GM06990 (cell line): ENCODE data around the gene EEF2KMT.

Experiments
- DNase-seq: peaks from one replicate; pipeline ENCODE4 v3.0.0-alpha.2; 2011; ENCODE audit not compliant: insufficient read length; ENCODE audit errors: extremely low read depth
- H3K27me3 ChIP-seq: replicated peaks from 2 replicates; pipeline ENCODE4 v1.6.0; 2011; ENCODE audit warnings: low read length; ENCODE audit not compliant: control insufficient read depth, insufficient read depth
- H3K36me3 ChIP-seq: 2 replicates; pipeline ENCODE4 v1.5.1; 2011; ENCODE audit warnings: low read length; ENCODE audit not compliant: control insufficient read depth, insufficient read depth
- H3K4me3 ChIP-seq: replicated peaks from 2 replicates; pipeline ENCODE4 v1.5.1; 2011; ENCODE audit warnings: low read depth, mild to moderate bottlenecking, control low read depth, low read length
- TF ChIP-seq, protein P1 (sequence below): IDR thresholded peaks from 2 replicates; pipeline ENCODE4 v1.5.1; 2011; ENCODE audit warnings: low read length, control low read depth, mild to moderate bottlenecking, inconsistent platforms; ENCODE audit not compliant: insufficient read depth, poor library complexity, severe bottlenecking

EEF2KMT gene

DNA sequence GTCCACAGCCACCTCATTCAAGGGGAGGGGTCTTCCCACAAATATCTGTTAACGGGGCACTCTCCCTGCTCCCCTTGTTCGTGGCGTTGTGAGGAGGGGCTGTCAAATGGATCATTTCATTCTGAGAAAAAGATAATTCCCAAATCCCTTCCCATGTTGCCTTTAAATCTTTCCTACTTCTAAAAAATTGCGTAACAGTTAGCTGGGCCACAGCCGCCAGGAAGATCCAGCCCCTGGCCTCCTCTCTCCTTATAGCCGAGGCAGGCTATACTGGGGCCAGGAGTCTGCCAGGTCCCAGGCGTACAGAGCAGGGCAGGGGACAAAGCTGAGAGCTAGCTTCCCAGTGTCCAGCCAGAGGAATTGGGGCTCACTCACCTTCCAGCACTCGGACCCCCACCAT is 32.3 kb downstream of the EEF2KMT start:
- no peak overlapping the region for H3K4me3 ChIP-seq
- H3K27me3 ChIP-seq, result no peaks in the 10 kb centered on the region
- TF ChIP-seq, protein P1, sequence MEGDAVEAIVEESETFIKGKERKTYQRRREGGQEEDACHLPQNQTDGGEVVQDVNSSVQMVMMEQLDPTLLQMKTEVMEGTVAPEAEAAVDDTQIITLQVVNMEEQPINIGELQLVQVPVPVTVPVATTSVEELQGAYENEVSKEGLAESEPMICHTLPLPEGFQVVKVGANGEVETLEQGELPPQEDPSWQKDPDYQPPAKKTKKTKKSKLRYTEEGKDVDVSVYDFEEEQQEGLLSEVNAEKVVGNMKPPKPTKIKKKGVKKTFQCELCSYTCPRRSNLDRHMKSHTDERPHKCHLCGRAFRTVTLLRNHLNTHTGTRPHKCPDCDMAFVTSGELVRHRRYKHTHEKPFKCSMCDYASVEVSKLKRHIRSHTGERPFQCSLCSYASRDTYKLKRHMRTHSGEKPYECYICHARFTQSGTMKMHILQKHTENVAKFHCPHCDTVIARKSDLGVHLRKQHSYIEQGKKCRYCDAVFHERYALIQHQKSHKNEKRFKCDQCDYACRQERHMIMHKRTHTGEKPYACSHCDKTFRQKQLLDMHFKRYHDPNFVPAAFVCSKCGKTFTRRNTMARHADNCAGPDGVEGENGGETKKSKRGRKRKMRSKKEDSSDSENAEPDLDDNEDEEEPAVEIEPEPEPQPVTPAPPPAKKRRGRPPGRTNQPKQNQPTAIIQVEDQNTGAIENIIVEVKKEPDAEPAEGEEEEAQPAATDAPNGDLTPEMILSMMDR, result no peak
- no peaks in the 10 kb centered on the region for H3K36me3 ChIP-seq
- DNase-seq, result no peak

DNA sequence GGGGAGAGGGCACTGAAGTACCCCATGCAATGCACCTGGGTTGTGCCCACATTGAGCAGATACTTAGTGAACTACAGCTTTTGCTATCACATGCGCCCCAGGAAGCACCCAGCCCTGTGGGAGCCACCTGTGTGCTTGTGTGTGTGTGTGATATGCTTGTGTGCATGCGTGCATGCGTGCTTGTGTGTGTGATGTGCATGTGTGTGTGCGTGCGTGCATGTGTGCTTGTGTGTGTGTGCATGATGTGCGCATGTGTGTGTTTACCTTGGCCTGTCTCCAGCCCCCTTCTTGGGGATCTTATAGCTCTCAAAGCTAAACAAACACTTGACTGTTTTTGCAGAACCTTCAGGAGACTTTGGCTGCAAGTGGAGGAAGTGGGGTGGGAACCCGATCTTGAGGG is 32.7 kb downstream of the EEF2KMT start:
- TF ChIP-seq, protein P1, result no peak
- no peak for DNase-seq
- no peak overlapping the region for H3K4me3 ChIP-seq
- H3K36me3 ChIP-seq, result no peaks in the 10 kb centered on the region
- no peaks in the 10 kb centered on the region for H3K27me3 ChIP-seq

DNA sequence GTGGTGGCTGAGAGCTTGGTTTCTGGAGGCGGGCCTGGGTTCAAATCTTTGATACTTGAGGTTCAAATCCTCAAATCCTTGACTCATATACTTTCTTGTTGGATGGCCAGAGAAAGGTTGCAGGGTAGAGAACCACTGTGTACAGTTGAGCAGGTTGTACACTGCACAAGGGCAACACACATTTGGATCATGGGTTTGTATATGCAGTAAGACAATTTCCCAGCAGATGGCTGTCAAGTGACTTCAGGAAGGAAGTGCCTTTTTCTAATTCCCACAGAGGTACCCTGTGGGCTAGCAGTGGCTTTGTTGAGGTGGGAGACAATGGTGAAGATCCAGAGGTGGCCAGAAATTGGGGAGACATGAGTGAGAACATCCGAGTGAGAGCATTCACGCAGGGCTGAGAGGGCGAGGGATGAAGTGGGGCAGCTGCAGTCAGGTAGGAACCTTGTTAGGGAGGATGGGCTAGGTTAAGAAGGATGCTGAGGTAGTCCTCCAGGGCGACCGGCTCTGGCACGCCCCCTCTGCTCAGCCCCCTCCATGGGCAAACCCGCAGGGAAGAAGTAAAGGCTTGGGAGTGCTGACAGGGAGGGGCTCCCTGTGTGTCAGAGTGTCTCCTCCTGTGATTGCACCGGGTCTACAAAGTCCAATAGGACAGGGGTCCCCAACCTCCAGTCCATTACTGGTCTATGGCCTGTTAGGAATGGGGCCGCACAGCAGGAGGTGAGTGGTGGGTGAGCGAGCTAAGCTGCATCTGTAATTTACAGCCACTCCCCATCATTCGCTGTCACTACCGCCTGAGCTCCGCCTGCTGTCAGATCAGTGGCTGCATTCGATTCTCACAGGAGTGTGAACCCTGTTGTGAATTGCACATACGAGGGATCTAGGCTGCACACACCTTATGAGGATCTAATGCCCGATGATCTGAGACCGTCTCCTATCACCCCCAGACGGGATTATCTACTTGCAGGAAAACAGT is 34.5 kb downstream of the EEF2KMT start:
- TF ChIP-seq, protein P1, result peak; percentile 8

DNA sequence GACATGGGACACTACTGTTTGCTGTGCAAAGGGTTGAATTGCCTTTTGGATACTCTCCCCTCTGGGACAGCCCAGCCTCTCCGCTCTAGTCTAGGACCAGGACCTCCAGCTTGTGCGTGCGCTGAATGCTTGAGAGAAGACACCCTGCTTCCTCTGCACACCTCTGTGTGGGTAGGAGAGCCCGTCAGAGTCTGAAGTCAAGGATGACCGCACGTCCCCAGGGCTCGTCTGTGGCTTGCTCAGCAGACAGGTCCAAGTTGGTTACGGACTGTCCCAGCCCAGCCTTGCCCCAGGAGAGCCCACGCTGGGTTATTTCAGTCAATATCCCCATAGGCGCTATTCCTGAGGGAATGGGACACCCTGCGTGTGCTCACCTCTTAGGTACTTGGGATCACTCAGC is 35.5 kb downstream of the EEF2KMT start:
- TF ChIP-seq, protein P1, result no peak
- no peaks in the 10 kb centered on the region for H3K27me3 ChIP-seq
- DNase-seq, result no peak
- no peaks in the 10 kb centered on the region for H3K36me3 ChIP-seq
- H3K4me3 ChIP-seq, result no peak overlapping the region

More for the DNA sequence above, 34.5 kb downstream of the EEF2KMT start:
- Histone ChIP-seq H3K4me3 (no peak overlapping the region), H3K27me3 (no peaks in the 10 kb centered on the region), H3K36me3 (no peaks in the 10 kb centered on the region)
- no peak for DNase-seq

DNA sequence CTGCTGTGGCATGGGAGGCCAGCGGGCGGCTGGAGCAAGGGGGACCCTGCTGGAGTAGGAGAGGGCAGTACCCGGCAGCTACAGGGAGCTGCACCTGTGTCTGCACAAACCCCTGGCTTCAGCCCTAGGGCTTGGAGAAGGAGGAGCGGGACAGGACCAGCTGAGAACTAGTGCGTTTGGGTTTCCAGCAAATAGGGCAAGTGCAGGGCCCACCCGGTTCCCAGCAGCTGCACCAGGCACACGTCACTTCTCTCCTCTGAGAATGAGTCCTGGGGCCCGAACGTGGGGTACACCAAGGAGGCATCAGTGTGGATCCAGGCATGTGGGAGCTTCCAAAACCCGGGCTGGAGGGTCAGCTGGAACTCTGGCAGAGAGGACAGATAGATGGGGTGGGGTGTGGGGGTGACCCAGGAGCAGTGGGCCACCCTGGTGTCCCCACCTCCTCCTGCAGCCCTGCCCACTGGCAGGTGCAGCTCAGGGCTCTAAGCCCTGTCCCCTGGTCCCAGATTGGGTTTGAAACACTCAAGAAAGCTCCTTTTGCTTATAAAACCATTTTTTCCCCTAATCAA is 37.4 kb downstream of the EEF2KMT start:
- DNase-seq, result no peak
- Histone ChIP-seq H3K4me3 (no peak overlapping the region), H3K27me3 (no peaks in the 10 kb centered on the region), H3K36me3 (no peaks in the 10 kb centered on the region)
- TF ChIP-seq, protein P1, result no peak
